Liver (tissue), 2 donors: Measurements from ENCODE around the gene SRSF12.

Experiments used
- ATF3 ChIP-seq: IDR thresholded peaks from 2 replicates; pipeline ENCODE4 v1.6.1; 2016; ENCODE audit warnings: antibody characterized with exemption
- YY1 ChIP-seq: IDR thresholded peaks from 2 replicates; pipeline ENCODE4 v1.6.1; 2016; ENCODE audit warnings: antibody characterized with exemption, mild to moderate bottlenecking
- donor health status: healthy.

GRCh38 chr6:89145956-89146717, 28.3 kb upstream of the SRSF12 start, which contains the start of gene PM20D2:
- TF ChIP-seq ATF3: no peak
- TF ChIP-seq YY1: no peak
